Measurements from ENCODE around the gene RASSF1.

RASSF1 gene

GRCh38 chr3:50299929-50300680 lies 40.5 kb downstream of the RASSF1 start:
- DNase-seq = peak; percentile 88 to 94 (median 91)

DNA sequence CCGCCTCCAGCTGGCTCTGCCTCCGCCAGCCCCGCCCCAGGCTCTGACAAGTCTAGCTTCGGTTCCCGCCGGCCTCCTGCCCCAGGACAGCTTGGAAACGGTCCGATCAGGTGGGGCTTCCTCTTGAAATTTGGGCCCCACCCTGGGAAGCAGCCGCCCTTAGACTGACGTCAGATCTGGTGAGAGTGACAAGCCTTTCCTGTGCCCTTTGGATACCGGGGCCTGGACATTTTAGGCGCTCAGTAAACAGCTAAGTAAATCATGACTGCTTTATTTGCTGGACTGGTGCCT lies 41.1 kb downstream of the RASSF1 start:
- DNase-seq = no peak

DNA sequence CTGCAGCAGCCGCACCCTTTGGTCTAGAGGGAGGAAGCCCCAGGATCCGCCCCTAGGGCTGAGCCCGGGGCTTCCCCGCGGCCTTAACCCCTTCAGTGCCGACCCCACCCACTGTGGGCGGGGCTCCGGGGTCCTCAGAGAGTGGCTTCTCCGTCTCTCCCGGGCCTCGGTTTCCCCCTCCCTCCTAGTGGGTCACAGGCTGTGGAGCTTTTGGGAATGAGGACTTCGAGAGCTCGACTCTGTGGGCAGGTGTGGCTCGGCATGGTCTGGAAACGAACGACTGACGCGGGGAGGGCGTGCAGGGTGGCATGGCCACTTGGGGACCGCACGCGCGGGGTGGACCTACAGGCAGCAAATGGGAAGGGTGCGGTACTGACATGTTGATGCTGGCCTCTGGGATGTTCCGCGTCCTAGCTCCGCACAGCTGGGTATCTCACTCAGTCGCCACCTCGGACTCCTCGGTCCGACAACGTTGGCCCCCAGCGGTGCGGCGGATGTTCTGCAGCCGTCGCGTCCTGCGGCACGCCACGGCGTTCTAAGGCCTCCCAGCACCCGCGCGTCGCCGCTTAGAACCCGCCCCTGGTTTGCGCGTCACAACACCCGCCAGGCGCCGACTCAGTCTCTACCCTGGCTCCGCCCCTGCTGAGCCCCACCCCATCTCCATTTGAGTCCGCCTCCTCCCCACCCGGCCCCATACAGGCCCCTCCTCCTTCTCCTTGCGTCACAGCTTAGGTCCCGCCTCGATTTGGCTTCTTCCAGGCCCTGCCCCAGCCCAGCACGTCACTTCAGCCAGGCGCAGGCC lies 41.6 kb downstream of the RASSF1 start, which contains the start of the genes HYAL3 and NAA80:
Gene HYAL3 (minus strand): TSS at position 570 of the 802 bp plus-strand sequence. CDS start 3,803 bp downstream, outside the sequence.
Gene NAA80 (minus strand): TSS at position 570 of the 802 bp plus-strand sequence. CDS start 1,942 bp downstream, outside the sequence.
- peak; percentile 99 to 100 (median 100) for DNase-seq

GRCh38 chr3:50297896-50298725 lies 42.5 kb downstream of the RASSF1 start:
- peak in 2 of 4 experiments; percentile 35 to 48 for DNase-seq

DNA sequence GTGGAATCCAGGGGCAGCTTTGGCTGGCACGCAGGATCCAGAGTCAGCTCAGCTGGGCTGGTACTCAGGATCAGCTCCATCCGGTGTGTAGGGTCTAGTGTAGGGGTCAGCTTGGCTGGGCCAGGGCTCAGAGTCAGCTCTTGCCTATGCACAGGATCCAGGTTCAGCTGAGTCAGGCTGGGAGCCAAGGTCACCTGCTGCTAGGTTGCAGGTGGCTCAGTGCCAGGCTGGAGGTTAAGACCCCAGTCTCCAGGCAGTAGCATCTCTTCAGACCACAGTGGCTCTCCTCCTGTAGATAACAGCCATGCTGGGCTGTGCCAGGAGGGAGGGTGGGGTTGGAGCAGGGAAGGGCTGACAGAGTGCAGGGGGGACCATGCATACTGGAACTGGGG lies 43.3 kb downstream of the RASSF1 start:
- no peak for DNase-seq

DNA sequence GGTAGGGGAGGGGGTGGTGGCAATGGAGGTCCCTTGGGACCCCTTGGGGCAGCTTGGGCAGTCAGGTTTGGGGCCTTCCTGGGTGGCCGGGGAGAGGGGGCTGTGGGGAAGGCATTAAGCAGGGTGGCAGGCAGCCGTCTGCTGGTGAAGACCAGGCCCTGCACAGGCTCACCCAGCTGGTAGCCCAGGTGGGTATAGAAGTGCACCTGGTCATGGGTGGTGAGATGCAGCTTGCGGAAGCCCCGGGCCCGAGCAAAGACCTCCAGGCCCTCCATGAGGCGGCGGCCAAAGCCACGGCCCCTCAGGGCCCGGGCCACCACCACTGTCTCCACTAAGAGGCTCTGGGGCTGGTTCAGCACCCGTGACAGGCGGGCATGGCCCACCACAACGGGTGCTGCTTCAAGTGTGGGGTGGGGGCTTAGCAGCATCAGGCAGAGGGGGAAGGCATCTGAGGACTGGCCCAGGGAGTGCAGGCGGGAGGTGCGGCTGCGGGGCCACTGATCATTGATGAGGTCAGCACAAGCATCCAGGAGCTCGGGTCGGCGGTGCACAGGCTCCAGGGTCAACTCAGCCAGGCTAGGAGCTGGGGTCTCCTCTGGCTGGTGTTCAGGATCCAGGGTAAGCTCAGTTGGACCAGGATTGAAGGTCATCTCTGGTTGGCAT lies 43.8 kb downstream of the RASSF1 start:
- no peak for DNase-seq

- DNase-seq = no peak
Observed at GRCh38 chr3:50295553-50296431, 44.8 kb downstream of the RASSF1 start.

DNA sequence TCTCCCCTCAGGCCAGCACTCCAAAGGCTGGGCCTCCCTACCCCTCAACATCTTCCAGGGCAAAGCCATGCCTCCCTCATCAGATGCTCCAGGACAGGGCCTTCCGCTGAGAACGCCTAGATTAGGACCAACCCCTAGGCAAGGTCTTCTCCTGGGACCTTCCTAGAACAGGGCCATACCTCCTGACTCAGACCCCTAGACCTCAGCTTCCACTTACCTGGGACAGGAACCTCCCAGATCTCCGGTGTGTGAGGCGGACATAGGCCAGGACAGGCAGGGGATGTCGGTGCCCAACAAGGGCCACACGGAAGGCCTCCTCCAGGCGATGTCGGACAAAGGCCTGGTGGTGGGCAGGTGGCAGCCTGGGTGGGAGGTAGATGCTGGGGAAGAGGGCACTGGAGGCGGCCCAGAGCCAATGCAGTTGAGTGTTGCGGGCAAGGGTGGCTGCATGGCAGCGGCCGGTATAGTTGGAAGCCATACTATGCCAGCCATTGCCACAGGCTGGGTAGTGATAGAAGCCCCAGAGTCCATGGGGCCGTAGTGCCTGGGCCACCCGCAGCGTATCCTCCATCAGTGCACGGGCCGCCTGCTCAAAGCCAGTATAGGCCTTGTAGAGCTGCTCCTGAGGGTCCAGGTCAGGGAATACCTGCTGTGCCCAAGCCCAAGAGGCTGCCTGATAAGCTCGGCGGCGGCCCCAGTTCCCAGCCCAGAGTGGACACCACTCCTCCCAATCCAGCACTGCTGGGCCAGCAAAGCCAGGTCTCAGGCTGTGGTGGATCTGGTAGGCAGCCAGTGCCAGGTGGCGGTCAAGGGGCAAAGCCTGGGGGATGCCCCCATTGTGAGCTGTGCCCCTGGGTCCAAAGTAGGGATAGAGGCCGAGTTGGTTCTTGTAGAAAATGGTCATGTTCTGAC lies 45.9 kb downstream of the RASSF1 start:
- no peak for DNase-seq

DNA sequence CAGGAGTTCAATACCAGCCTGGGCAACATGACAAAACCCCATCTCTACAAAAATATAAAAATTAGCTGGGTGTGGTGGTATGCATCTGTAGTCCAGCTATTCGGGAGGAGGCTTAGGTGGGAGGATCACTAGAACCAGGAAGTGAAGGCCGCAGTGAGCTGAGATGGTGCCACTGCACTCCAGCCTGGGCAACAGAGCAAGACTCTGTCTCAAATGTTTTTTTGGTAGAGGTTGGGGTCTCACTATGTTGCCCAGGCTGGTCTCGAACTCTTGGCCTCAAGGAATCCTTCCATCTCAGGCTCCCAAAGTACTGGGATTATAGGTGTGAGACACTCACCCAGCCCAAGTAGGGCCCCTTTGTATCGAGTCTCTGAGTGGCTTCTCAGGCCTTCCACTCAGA lies 46.5 kb downstream of the RASSF1 start:
- DNase-seq = no peak

DNA sequence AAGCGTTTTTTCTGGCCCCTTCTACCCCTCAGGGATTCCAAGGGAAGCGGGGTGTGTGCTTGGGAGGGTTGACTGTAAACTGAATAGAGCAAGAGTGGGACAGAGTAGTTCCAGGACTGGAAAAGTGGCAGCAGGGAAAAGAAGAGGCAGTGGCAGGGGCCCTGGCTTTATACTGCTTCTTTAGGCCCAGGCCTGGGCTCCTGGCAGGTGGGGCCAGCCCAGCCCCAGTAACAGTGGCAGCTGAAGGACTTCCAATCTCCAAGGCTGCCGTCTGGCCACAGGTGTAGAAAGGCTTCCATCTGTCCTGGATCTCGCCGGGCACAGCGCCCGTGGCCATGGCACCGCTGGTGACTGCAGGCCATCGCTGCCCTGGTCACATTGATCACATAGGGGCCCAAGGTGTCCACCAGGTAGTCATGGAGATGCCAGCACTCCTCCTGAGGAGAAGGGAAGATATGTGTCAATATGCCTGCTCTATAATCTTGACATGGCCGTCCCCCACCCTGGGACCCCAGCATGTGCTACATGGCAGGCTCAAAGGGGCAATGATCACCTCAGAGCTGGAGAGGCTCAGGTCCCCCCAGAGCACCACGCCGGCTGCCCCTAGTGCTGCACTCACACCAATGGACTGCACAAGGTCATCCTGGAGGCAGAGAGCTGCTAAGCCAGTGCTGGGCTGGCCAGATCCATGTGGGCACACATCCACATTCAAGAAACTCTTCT lies 47.4 kb downstream of the RASSF1 start:
- no peak for DNase-seq

GRCh38 chr3:50292159-50293078 lies 48.2 kb downstream of the RASSF1 start, which contains the start of gene IFRD2:
IFRD2 (minus strand) TSS chr3:50292429; CDS start chr3:50292274, 155 bp downstream.
- peak; percentile 97 to 99 (median 98) for DNase-seq

- DNase-seq = no peak
Observed at GRCh38 chr3:50290161-50290641, 50.4 kb downstream of the RASSF1 start.

GRCh38 chr3:50289130-50289529 lies 51.5 kb downstream of the RASSF1 start:
- DNase-seq = no peak

GRCh38 chr3:50288387-50289007 lies 52.1 kb downstream of the RASSF1 start:
- DNase-seq = no peak

DNA sequence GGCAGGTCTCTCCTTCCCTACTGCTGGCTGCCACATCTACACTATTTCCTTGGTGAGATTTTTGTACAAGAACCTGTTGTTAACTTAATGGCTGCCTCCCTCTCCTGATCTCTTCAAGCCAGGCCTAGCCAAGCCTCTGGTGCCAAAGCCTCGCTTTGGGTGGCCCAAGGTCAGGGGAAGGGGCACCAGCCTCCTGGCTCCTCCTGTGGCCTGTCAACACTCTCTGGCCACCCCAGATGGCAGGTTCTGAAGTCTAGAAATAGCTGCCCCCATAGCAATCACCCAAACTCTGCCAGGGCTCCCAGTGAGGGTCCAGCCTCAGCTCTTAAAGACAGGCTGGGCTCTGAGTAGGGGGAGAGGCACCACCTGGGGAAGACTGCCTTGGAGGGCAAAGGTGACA lies 53.4 kb downstream of the RASSF1 start:
- DNase-seq = no peak

DNA sequence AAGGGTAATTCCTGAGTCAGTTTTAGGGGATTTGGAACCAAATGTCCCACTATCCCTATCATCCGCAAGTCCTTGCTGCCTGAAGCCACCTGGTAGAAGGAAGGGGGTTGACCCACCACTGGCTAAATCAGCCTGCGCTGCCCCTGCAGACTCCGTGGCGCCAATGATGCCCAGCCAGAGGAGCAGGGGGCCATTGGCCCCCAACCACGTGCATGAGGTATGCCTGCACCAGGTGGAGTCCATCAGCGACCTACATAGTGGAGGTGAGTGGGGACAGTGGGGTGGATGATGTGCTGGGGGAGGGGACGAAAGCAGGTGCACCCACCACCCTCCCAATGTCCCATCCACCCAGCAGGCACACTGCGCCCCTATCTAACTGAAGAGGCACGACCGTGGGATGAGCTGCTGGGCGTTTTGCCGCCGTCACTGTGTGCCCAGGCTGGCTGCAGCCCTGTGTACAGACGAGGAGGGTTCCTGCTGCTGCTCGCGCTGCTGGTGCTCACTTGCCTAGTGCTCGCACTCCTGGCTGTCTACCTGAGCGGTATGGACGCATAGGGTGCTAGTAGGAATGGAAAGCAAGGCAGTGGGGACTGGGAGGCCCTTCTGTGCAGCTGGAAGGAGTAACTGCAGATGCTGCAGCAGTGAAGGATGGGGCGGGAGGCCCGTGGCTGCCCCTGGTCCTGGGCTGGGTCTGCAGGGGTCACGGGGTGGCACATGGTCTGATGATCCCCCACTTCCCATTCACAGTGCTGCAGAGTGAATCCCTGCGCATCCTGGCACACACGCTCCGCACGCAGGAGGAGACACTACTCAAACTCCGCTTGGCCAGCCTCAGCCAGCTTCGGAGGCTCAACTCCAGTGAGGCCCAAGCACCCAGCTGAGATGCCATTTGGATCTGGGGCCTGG lies 54.1 kb downstream of the RASSF1 start:
- DNase-seq = no peak
